CD4-positive, alpha-beta T cell treated with Interleukin-2 at 100 ng/mL for 4 hours (primary cell): ENCODE data around the gene FARP2.

ENCODE experiments used
- DNase-seq: peaks from one replicate; pipeline ENCODE4 v3.0.0-alpha.2; 2020; ENCODE audit warnings: low spot score

Gene FARP2

GRCh38 chr2:241456546-241456945 lies 100.5 kb downstream of the FARP2 start:
- DNase-seq: no peak

- DNase-seq: no peak
These were observed 102.6 kb downstream of the FARP2 start for GRCh38 chr2:241458687-241459086.

GRCh38 chr2:241459520-241459919 lies 103.4 kb downstream of the FARP2 start:
- DNase-seq: no peak

- no peak for DNase-seq
These were observed 104.5 kb downstream of the FARP2 start for GRCh38 chr2:241460631-241461030.

GRCh38 chr2:241461693-241462677 lies 105.9 kb downstream of the FARP2 start:
- no peak for DNase-seq

GRCh38 chr2:241463276-241464135 lies 107.4 kb downstream of the FARP2 start:
- DNase-seq: no peak

GRCh38 chr2:241465543-241465942 lies 109.5 kb downstream of the FARP2 start:
- no peak for DNase-seq

GRCh38 chr2:241466230-241466629 lies 110.1 kb downstream of the FARP2 start:
- no peak for DNase-seq

GRCh38 chr2:241467777-241468475 lies 111.8 kb downstream of the FARP2 start:
- DNase-seq: no peak

GRCh38 chr2:241468476-241468781 lies 112.3 kb downstream of the FARP2 start:
- no peak for DNase-seq

- DNase-seq: no peak
These were observed 113.7 kb downstream of the FARP2 start for GRCh38 chr2:241469746-241470145.

GRCh38 chr2:241473399-241473798 lies 117.3 kb downstream of the FARP2 start:
- DNase-seq: no peak

GRCh38 chr2:241475267-241475666 lies 119.2 kb downstream of the FARP2 start:
- DNase-seq: no peak

GRCh38 chr2:241478166-241478565 lies 122.1 kb downstream of the FARP2 start:
- no peak for DNase-seq

- no peak for DNase-seq
These were observed 123.2 kb downstream of the FARP2 start for GRCh38 chr2:241479026-241479898.

- DNase-seq: no peak
These were observed 125.6 kb downstream of the FARP2 start for GRCh38 chr2:241481687-241482086.

- no peak for DNase-seq
These were observed 126.3 kb downstream of the FARP2 start for GRCh38 chr2:241482126-241482955.

GRCh38 chr2:241483305-241483704 lies 127.2 kb downstream of the FARP2 start:
- no peak for DNase-seq

GRCh38 chr2:241485172-241485911 lies 129.3 kb downstream of the FARP2 start:
- no peak for DNase-seq

GRCh38 chr2:241489088-241489487 lies 133.0 kb downstream of the FARP2 start:
- DNase-seq: no peak
